RWPE1 (cell line): ENCODE results near the gene RCHY1.
"Not testable (repeated sequence)": the region's sequence is repeated elsewhere in the genome, so short reads cannot be mapped to it uniquely, and the experiment has no call there.

Source experiments
- CTCF ChIA-PET: fragments of 350-600 bp; sonication (Branson Sonifier 250); formaldehyde crosslinking; extraction: SDS; loops from one replicate; lab custom pipeline; 2021; lab: Yijun Ruan, JAX
- POLR2A ChIA-PET: fragments of 400-600 bp; formaldehyde crosslinking; extraction: SDS; loops from one replicate; lab custom pipeline; 2020; ENCODE audit warnings: antibody characterized with exemption; ENCODE audit not compliant: low non-redundant PET; lab: Yijun Ruan, JAX
- DNase-seq: peaks from one replicate; pipeline ENCODE4 v3.0.0; 2012; ENCODE audit warnings: low spot score
- H3K27ac ChIP-seq: fragments of 450-650 bp; 2 replicates; pipeline ENCODE4 v1.5.1; 2017
- CTCF ChIP-seq: fragments of 450-650 bp; conservative IDR thresholded peaks from 2 replicates; pipeline ENCODE4 v1.5.1; 2017; ENCODE audit warnings: low read depth, mild to moderate bottlenecking

Gene RCHY1

GRCh38 chr4:75513526-75514130 lies 575 bp downstream of the RCHY1 start:
- no peak for TF ChIP-seq CTCF
- CTCF ChIA-PET = interaction anchor here (0.6 kb wide), 1 partner anchor 44 kb away, joined by 3 read pairs; no protein-coding TSS in a partner anchor
- POLR2A ChIA-PET = no interaction called here
- no peak for DNase-seq
- H3K27ac ChIP-seq = peak overlapping the region; percentile 96

GRCh38 chr4:75512386-75513211 lies 1.6 kb downstream of the RCHY1 start:
- POLR2A ChIA-PET = no interaction called here
- DNase-seq = peak; percentile 26
- CTCF ChIA-PET = interaction anchor here (0.9 kb wide), 1 partner anchor 638 kb away, joined by 6 read pairs; no protein-coding TSS in a partner anchor
- no peak overlapping the region for H3K27ac ChIP-seq
- no peak for TF ChIP-seq CTCF

- ChIA-PET POLR2A (no interaction called here), CTCF (no interaction called here)
- no peak overlapping the region for H3K27ac ChIP-seq
- TF ChIP-seq CTCF = no peak
- DNase-seq = no peak
Observed at GRCh38 chr4:75511841-75512240, 2.4 kb downstream of the RCHY1 start.

- POLR2A ChIA-PET, DNase-seq, CTCF ChIA-PET, H3K27ac ChIP-seq: not testable (repeated sequence)
Observed at GRCh38 chr4:75509592-75509991, 4.6 kb downstream of the RCHY1 start.

- ChIA-PET POLR2A (no interaction called here), CTCF (interaction anchor here (0.7 kb wide), 1 partner anchor 271 kb away, joined by 3 read pairs; no protein-coding TSS in a partner anchor)
- DNase-seq = no peak
- H3K27ac ChIP-seq = no peak overlapping the region
- no peak for TF ChIP-seq CTCF
Observed at GRCh38 chr4:75505630-75506029, 8.6 kb downstream of the RCHY1 start.

- no peak for DNase-seq
- TF ChIP-seq CTCF = no peak
- POLR2A ChIA-PET = no interaction called here
- CTCF ChIA-PET = no interaction called here
- no peak overlapping the region for H3K27ac ChIP-seq
Observed at GRCh38 chr4:75502671-75503070, 11.5 kb downstream of the RCHY1 start.
